Measurements from ENCODE around the gene CBX5. TPM values are rescaled to one million over a fixed set of nuclear protein-coding genes. Genes with fewer than 3 reads are reported as not detected.

The CBX5 gene
- total and polyA plus RNA-seq, 2 of the 8 experiments (the other 6 are each of a cell fraction or from before 2014, with no cell fraction given), result 62.4 to 231 TPM

GRCh38 chr12:54182086-54182485 lies 97.8 kb downstream of the CBX5 start:
- ChIA-PET POLR2A (ENCODE audit: partially characterized antibody) (interaction anchor here (1.1 to 1.5 kb wide), 2 partner anchors 9 to 17 kb away, joined by 4 read pairs; no protein-coding TSS in a partner anchor), CTCF (ENCODE audit: partially characterized antibody) (interaction anchor here (0.6 to 3.6 kb wide), 9 partner anchors 10 to 56 kb away, joined by 3 to 20 read pairs (median 5); no protein-coding TSS in a partner anchor)
- no peak overlapping the region for H3K23ac ChIP-seq (ENCODE audit: insufficient read length)
- H3K79me2 ChIP-seq (ENCODE audit: control insufficient read depth in 1 of 2, insufficient read depth in 2 of 2, low read length in 2 of 2), result no peaks in the 10 kb centered on the region
- H2BK20ac ChIP-seq (ENCODE audit: low read length), result no peak overlapping the region
- no peak overlapping the region for H2BK120ac ChIP-seq (replicated peaks; ENCODE audit: low read depth, low read length)
- no peak overlapping the region for H3K9ac ChIP-seq (replicated peaks in 1 of 4; ENCODE audit: extremely low read depth in 1 of 4, low read depth in 3 of 4, low read length in 3 of 4)
- 91% methylated on average over 11 of the region's 11 CpGs; no CpG with 5 or more reads in 1 of the 2 experiments for WGBS, 2 experiments (ENCODE audit: extremely low coverage in 1 of 2, insufficient coverage in 1 of 2, insufficient read length in 1 of 2, insufficient replicate concordance in 2 of 2, low coverage in 1 of 2, low lambda C conversion rate in 2 of 2, missing lambda C conversion rate in 1 of 2)
- no peaks in the 10 kb centered on the region for H3K79me1 ChIP-seq (ENCODE audit: low read depth, low read length)
- no peak overlapping the region for H3K56ac ChIP-seq (replicated peaks; ENCODE audit: insufficient read length, low read depth, low read length)
- TF ChIP-seq CTCF (IDR thresholded peaks at IDR 0.05; ENCODE audit: control extremely low read depth in 1 of 3, insufficient read depth in 1 of 3, low read depth in 1 of 3, low read length in 3 of 3), result no peak
- TF ChIP-seq ATF2 (IDR thresholded peaks at IDR 0.05; ENCODE audit: low read length), result no peak
- no peak for TF ChIP-seq ATF3 (IDR thresholded peaks at IDR 0.05; ENCODE audit: insufficient read depth, low read depth, low read length)
- no peak for TF ChIP-seq TAF1 (IDR thresholded peaks at IDR 0.05; ENCODE audit: low read depth, low read length)
- no peak for TF ChIP-seq EP300 (IDR thresholded peaks at IDR 0.05; ENCODE audit: borderline replicate concordance in 1 of 2, low read depth in 2 of 2, low read length in 2 of 2)
- no peak for TF ChIP-seq MAFK (IDR thresholded peaks at IDR 0.05; ENCODE audit: low read depth, low read length)
- TF ChIP-seq FOSL1 (IDR thresholded peaks at IDR 0.05; ENCODE audit: insufficient read depth, low read depth, low read length), result no peak
- no peak overlapping the region for H3K4me2 ChIP-seq (ENCODE audit: insufficient read depth in 1 of 2, low read depth in 2 of 2, low read length in 2 of 2)
- peaks cover 0 to 4% of the 10 kb centered on the region in 2 experiments for H4K20me1 ChIP-seq (replicated peaks in 1 of 2; ENCODE audit: control insufficient read depth in 1 of 2, insufficient read depth in 2 of 2, low read length in 2 of 2)
- H2AK5ac ChIP-seq (ENCODE audit: low read depth, low read length), result no peak overlapping the region
- H3K4me3 ChIP-seq (ENCODE audit: extremely low read depth in 1 of 4, insufficient read depth in 2 of 4, low read depth in 3 of 4, low read length in 4 of 4), result no peak overlapping the region
- no peak for FAIRE-seq
- no peak overlapping the region for H2BK12ac ChIP-seq (ENCODE audit: low read depth, low read length)
- no peaks in the 10 kb centered on the region for H3K23me2 ChIP-seq (ENCODE audit: low read depth, low read length)
- peaks cover 0 to 3% (median 0%) of the 10 kb centered on the region in 4 experiments; a peak in 2 of 8 replicates for H3K36me3 ChIP-seq (ENCODE audit: control insufficient read depth in 2 of 4, insufficient read depth in 4 of 4, low read length in 3 of 4)
- H3K9me3 ChIP-seq (ENCODE audit: insufficient read depth in 2 of 2, low read depth in 1 of 2, low read length in 1 of 2), result no peaks in the 10 kb centered on the region
- H4K91ac ChIP-seq (replicated peaks; ENCODE audit: insufficient read length, low read length), result no peak overlapping the region
- H3K18ac ChIP-seq (ENCODE audit: extremely low read depth, low read length), result no peak overlapping the region
- H2AFZ ChIP-seq (ENCODE audit: low read length), result no peak overlapping the region
- H3K4me1 ChIP-seq (replicated peaks in 1 of 4; ENCODE audit: control insufficient read depth in 3 of 4, insufficient read depth in 4 of 4, low read length in 3 of 4), result peaks cover 0 to 3% (median 1%) of the 10 kb centered on the region in 4 experiments; a peak in 2 of 7 replicates
- no peak overlapping the region; the same call in 1 of the 2 replicates for H2BK5ac ChIP-seq (ENCODE audit: low read depth, low read length)
- H3K27ac ChIP-seq (ENCODE audit: low read depth, low read length), result no peak overlapping the region
- peaks cover 0 to 4% (median 2%) of the 10 kb centered on the region in 4 experiments; a peak in 4 of 7 replicates for H3K27me3 ChIP-seq (replicated peaks in 1 of 4; ENCODE audit: control insufficient read depth in 3 of 4, extremely low read depth in 1 of 4, insufficient read depth in 3 of 4, low read length in 3 of 4)
- no peak overlapping the region for H2BK15ac ChIP-seq (ENCODE audit: low read length)
- H3K4ac ChIP-seq (replicated peaks; ENCODE audit: insufficient read length, low read depth, low read length), result no peak overlapping the region
- no peak overlapping the region for H3K14ac ChIP-seq (ENCODE audit: insufficient read length)
- no peak overlapping the region for H4K5ac ChIP-seq (ENCODE audit: insufficient read length, low read depth, low read length)
- DNase-seq (ENCODE audit: low read depth in 1 of 2, low spot score in 2 of 2), result no peak
- H4K8ac ChIP-seq (ENCODE audit: extremely low read depth, insufficient read depth, low read length), result no peak overlapping the region
